ENCODE data around the gene TSNAX. TPM values are rescaled to one million over a fixed set of nuclear protein-coding genes. Genes with fewer than 3 reads are reported as not detected.

The TSNAX gene
- total and polyA plus RNA-seq, 2 of the 4 experiments (the other 2 are of a cell fraction): 19.6 to 60.6 TPM

DNA sequence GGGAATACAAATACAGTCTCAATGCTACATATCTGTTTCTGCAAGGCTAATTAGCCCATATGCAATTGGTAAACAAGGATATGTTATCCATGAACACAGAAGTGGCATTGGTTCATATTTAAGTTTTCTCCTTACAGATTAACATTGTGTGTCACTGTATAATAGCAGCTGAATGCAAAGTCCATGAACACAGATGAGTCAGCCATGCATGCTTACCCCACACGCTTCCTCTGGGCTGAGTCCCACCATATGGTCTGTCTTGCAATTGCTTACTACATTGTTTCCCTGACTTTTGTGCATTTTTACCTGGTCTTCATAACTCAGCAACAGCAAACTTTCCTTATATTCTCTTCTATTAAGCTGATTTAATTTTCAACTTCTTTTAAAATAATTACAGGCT is 41.5 kb upstream of the TSNAX start:
- intact Hi-C loops (cut with micrococcal nuclease): loop anchor here (10.0 kb wide), 1 partner anchor 52 kb away; no protein-coding TSS in a partner anchor

More for the DNA sequence above, 41.5 kb upstream of the TSNAX start:
- Histone ChIP-seq H3K23ac (ENCODE audit: low read depth, low read length) (no peak overlapping the region), H3K27me3 (ENCODE audit: control insufficient read depth, insufficient read depth, low read length) (no peaks in the 10 kb centered on the region), H2BK120ac (ENCODE audit: low read depth, low read length) (no peak overlapping the region), H2BK5ac (ENCODE audit: low read depth, low read length, poor library complexity, severe bottlenecking) (no peak overlapping the region), H3K9me3 (ENCODE audit: control insufficient read depth, insufficient read depth, low read length) (no peaks in the 10 kb centered on the region), H2BK15ac (ENCODE audit: low read depth, low read length) (no peak overlapping the region), H2AFZ (replicated peaks; ENCODE audit: low read length, poor library complexity) (no peak overlapping the region), H2BK20ac (ENCODE audit: low read depth, low read length) (no peak overlapping the region), H3K9ac (ENCODE audit: low read depth, low read length) (no peak overlapping the region), H3K4me2 (ENCODE audit: low read depth, low read length) (no peak overlapping the region), H2AK9ac (replicated peaks; ENCODE audit: low read depth, low read length, poor library complexity) (no peak overlapping the region), H4K91ac (ENCODE audit: insufficient read depth, low read depth, low read length) (no peak overlapping the region), H3K14ac (replicated peaks; ENCODE audit: low read depth, low read length) (no peak overlapping the region), H3K4me1 (ENCODE audit: control insufficient read depth, insufficient read depth, low read length) (peaks cover 2% of the 10 kb centered on the region; the same call in 1 of the 2 replicates), H3K4me3 (ENCODE audit: insufficient read depth, low read depth, low read length) (no peak overlapping the region), H3K9me1 (ENCODE audit: insufficient read depth, low read length) (peaks cover 3% of the 10 kb centered on the region; the same call in 1 of the 2 replicates), H2AK5ac (ENCODE audit: low read depth, low read length) (no peak overlapping the region), H3K4ac (ENCODE audit: low read depth, low read length) (no peak overlapping the region), H3K18ac (ENCODE audit: low read depth, low read length) (no peak overlapping the region), H4K5ac (ENCODE audit: low read depth, low read length) (no peak overlapping the region), H4K8ac (ENCODE audit: low read depth in 2 of 2, low read length in 2 of 2) (no peak overlapping the region), H3K79me1 (ENCODE audit: low read depth in 1 of 2, low read length in 2 of 2) (no peaks in the 10 kb centered on the region), H3K36me3 (ENCODE audit: control insufficient read depth, insufficient read depth, low read length) (no peaks in the 10 kb centered on the region), H4K20me1 (ENCODE audit: insufficient read depth, low read length) (no peaks in the 10 kb centered on the region), H3K56ac (ENCODE audit: extremely low read depth, insufficient read depth, low read length) (no peak overlapping the region), H3K27ac (ENCODE audit: insufficient read depth, low read length) (no peak overlapping the region)
- in situ Hi-C loops (cut with MboI; ENCODE audit: low sequenced_read_pairs) (no loop called here), dilution Hi-C loops (cut with HindIII; ENCODE audit: low sequenced_read_pairs, unreplicated experiment) (no loop called here)
- ATAC-seq (ENCODE audit: low read depth) (peak; percentile 83), DNase-seq (peak; percentile 81)
- BruUV-seq (replicated peaks): no TSS peak
- ChIA-PET POLR2A (ENCODE audit: unreplicated experiment) (no interaction called here), CTCF (interaction anchor here (0.7 kb wide), 1 partner anchor 71 kb away, joined by 3 read pairs; no protein-coding TSS in a partner anchor)
- WGBS, 2 experiments (ENCODE audit: extremely low coverage in 2 of 2, insufficient read length in 1 of 2): no CpG with 5 or more reads among the region's 1 CpG
- TF ChIP-seq RCOR1 (IDR thresholded peaks at IDR 0.05; ENCODE audit: insufficient replicate concordance, low read length) (no peak), MAZ (IDR thresholded peaks at IDR 0.05; ENCODE audit: borderline replicate concordance, low read depth, low read length) (no peak), CHD1 (IDR thresholded peaks at IDR 0.05; ENCODE audit: low read depth, low read length) (no peak), MXI1 (IDR thresholded peaks at IDR 0.05; ENCODE audit: borderline replicate concordance, low read depth, low read length) (no peak), POLR2A (IDR thresholded peaks at IDR 0.05; ENCODE audit: low read depth, low read length) (no peak), ELK1 (IDR thresholded peaks at IDR 0.05; ENCODE audit: borderline replicate concordance, low read depth, low read length) (no peak), MAFK (IDR thresholded peaks at IDR 0.05; ENCODE audit: low read depth, low read length) (no peak), SMC3 (IDR thresholded peaks at IDR 0.05; ENCODE audit: low read depth, low read length) (no peak), CTCF (conservative IDR thresholded peaks at IDR 0.05; ENCODE audit: low read depth, low read length) (no peak), BHLHE40 (IDR thresholded peaks at IDR 0.05; ENCODE audit: low read depth, low read length) (no peak)

Measured in IMR-90 (cell line).